ENCODE results near the gene SCP2. TPM values are rescaled to one million over a fixed set of nuclear protein-coding genes. Genes with fewer than 3 reads are reported as not detected.

Gene SCP2
- total RNA-seq, 1 donor = 26.1 TPM

DNA sequence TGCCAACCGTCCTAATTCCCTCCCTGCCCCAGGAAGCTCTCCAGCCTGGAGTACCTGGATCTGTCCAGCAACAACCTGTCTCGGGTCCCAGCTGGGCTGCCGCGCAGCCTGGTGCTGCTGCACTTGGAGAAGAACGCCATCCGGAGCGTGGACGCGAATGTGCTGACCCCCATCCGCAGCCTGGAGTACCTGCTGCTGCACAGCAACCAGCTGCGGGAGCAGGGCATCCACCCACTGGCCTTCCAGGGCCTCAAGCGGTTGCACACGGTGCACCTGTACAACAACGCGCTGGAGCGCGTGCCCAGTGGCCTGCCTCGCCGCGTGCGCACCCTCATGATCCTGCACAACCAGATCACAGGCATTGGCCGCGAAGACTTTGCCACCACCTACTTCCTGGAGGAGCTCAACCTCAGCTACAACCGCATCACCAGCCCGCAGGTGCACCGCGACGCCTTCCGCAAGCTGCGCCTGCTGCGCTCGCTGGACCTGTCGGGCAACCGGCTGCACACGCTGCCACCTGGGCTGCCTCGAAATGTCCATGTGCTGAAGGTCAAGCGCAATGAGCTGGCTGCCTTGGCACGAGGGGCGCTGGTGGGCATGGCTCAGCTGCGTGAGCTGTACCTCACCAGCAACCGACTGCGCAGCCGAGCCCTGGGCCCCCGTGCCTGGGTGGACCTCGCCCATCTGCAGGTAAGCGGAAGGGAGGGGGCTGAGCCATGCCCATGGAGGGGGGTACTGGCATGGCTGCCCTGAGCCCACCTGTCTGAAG is 151.4 kb downstream of the SCP2 start:
- DNase-seq (ENCODE audit: low read depth in 2 of 3, low spot score in 2 of 3) = no peak

DNA sequence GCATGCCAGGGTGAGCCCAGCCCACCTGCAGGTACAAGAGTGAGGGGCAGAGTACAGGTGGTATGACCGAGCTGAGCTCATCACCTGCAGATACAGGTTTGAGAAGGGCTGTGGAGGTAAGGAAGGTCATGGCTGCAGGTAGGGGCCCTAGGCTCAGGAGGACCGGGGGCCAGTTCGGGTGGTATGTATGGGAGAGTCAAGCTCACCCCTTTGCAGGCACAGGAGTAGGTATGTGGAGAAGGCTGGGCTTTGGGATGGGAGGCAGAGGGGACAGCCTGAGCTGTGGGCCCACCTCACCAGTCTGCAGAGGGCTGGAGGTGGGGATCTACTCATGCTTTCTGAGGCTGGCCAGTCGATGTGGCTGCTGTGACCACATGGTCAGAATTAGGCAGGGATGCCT is 152.2 kb downstream of the SCP2 start:
- no peak for DNase-seq (ENCODE audit: low read depth in 2 of 3, low spot score in 2 of 3)

DNA sequence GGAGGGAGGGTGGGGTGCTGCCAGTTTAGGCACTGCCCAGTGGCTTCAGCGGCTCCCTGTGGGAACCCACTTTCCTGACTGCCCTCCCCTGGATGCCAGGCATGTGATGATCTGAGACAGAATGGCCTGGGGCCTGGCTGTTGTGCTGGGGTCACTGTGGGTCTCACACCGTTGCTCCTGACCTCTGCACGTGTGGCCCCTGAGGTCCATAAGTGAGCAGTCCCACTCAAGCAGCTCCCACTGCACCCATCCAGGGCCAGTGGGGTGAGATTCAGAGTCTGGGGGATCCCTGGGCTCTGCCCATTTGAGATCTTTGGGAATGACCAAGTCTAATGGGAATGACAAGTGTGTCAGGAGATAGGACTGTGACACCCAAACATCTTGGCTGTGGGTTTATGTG is 153.0 kb downstream of the SCP2 start:
- DNase-seq (ENCODE audit: low read depth in 2 of 3, low spot score in 2 of 3) = no peak

DNA sequence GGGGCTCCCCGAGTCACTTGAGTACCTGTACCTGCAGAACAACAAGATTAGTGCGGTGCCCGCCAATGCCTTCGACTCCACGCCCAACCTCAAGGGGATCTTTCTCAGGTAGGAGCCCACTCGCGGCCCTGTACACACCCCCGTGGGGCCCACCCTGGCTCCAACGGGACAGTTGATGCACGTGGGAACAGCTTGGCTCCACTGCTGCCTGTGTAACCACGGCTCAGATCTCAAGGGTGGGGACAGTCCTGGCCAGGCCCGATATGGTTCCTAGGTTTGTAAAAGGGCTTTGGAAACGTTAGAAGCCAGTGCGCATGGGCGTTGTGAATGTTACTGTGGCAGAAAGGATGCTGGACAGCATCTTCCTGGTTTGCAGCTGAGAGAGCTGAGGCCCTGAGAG is 153.7 kb downstream of the SCP2 start:
- DNase-seq (ENCODE audit: low read depth in 2 of 3, low spot score in 2 of 3) = no peak

DNA sequence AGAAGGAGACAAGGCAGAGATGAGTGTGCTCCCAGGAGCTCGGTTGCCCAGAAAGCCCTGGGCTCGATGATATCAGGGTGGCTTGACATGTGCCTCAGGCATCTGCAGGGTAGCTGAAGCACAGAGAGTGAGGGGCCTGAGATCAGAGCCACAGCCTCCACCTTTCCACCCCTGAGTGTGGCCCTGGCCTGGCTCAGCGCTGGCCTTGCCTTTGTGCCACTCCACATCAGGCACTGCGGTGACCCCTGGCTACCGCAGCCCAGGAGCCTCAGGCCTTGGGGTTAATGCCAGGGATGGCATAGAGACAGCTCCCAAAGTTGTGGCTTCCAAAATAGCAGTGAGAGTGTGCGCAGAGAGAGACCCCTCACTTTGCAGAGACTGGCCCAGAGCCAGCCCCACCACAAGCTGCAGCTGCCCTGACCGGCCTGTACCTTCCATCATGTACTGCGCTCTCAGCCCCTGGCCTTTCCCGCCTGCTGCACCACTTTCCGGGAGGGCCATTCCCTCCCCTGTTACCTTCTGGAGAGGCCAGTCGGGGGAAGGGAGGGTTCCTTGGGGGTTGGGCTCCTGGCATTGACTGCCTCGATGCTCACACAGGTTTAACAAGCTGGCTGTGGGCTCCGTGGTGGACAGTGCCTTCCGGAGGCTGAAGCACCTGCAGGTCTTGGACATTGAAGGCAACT is 154.4 kb downstream of the SCP2 start:
- DNase-seq (ENCODE audit: low read depth in 2 of 3, low spot score in 2 of 3) = no peak

DNA sequence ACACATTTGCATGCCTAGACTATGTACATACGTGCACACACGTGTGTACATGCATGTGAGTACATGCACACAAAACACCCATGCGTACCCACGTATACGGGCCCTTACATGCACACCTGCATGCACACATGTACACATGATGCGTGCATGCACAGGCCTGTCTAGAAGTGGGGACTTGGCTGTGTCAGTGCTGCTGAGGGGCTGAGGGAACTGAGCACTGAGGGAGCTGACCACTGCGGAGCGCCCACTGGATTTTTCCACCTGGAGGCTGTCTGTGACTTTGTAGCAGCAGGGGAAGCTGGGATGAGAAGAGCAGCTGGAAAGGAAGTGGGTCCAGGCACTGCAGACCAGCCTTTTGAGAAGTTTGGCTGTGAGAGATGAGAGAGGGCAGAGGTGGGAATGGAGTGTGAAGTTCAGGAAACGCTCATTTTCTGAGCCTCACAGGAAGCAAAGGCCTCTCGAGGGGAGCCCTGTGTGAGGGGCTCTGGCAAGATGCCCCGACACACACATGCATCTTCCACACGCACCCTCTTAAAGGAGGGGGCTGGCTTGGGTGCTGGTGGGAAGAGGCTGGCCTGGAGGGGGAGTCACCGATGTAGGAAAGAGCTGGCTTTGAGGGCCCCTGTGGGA is 155.9 kb downstream of the SCP2 start:
- no peak for DNase-seq (ENCODE audit: low read depth in 2 of 3, low spot score in 2 of 3)

DNA sequence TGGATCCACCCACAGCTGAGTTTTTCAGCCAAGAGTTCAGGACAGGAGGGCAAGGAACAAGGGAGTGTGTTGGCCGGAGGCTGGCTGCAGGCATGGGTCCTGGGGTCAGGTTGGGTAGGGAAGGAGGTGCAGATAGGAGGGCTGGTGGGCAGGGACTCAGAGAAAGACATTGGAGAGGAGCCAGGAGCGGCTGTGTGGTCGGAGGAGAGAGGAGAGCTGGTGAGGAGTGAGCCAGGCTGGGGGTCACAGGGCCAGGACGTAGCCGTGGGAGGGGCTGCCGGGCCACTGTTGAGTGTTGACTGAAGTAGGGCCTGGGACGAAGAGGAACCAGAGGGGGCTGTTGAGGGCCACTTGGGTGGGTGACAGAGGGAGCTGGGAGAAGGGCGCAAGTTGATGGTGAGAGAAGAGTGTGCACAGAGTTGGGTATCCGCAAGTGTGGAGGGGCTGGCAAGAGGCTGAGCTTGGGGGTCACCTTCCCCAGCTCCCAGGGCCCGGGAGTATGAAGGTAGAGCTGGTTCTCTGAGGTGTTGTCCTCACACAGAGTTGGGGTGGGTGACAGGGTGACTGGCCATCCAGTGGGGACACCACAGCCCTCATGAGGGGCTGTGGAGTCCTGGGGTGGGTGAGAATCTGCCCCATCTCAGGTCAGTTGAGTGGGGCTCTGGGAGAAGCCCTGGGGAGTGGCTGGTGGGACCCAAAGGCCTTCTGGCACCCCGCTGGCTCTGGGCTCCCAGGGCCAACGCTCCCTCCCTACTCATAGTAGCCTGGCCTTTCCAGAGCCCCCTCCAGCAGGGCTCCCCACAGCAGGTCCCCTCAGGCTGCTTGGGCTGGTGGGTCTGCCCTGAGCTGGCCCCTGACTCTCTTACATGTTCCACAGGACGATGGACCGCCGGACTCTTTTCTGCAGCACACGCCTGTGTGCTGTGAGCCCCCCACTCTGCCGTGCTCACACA is 156.8 kb downstream of the SCP2 start:
- no peak for DNase-seq (ENCODE audit: low read depth in 2 of 3, low spot score in 2 of 3)

DNA sequence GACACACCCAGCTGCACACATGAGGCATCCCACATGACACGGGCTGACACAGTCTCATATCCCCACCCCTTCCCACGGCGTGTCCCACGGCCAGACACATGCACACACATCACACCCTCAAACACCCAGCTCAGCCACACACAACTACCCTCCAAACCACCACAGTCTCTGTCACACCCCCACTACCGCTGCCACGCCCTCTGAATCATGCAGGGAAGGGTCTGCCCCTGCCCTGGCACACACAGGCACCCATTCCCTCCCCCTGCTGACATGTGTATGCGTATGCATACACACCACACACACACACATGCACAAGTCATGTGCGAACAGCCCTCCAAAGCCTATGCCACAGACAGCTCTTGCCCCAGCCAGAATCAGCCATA is 157.5 kb downstream of the SCP2 start:
- DNase-seq (ENCODE audit: low read depth in 2 of 3, low spot score in 2 of 3) = no peak

DNA sequence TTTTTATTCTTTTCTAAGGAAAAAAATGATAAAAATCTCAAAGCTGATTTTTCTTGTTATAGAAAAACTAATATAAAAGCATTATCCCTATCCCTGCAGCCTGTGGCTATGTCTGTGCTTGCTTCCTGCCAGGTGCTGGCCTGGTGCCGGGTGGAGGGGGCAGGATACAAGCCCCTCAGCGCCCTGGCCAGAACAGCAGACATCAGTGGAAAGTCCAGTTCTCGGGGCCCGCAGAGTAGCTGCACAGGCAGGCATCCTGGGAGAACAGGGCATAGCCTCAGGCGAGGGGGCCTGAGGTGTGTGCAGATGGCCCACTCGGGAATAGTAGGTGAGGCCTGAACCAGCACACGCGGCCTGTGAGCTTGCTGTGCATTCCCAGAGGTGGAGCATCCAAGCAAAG is 158.3 kb downstream of the SCP2 start:
- no peak for DNase-seq (ENCODE audit: low read depth in 2 of 3, low spot score in 2 of 3)

DNA sequence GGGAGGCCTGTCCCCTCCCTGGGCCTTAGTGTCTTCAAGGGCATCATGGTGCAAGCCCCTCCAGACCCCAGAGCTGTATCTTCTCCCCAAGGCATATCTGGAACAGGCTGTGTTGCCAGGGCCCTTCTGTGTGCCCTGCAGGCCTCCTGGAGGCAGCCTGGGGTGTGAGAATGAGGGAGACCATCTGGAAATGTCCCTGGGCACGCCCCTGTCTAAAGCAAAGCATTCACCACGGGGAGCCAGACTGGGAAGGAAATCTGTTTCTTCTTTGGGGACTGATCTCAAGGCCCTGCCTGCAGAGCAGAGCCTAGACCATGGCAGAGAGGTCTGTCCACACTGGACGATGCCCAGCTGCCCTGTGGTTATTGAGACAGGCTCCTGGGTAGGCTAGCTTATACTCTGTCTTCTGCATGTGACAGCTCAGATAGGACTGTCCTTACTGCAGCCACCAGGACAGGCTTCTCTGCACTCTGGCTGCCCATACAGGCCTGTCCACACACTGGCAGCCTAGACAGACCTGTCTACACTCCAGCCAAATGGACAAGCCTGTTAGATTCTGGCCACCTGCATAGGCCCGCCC is 159.5 kb downstream of the SCP2 start:
- DNase-seq (ENCODE audit: low read depth in 2 of 3, low spot score in 2 of 3) = no peak

DNA sequence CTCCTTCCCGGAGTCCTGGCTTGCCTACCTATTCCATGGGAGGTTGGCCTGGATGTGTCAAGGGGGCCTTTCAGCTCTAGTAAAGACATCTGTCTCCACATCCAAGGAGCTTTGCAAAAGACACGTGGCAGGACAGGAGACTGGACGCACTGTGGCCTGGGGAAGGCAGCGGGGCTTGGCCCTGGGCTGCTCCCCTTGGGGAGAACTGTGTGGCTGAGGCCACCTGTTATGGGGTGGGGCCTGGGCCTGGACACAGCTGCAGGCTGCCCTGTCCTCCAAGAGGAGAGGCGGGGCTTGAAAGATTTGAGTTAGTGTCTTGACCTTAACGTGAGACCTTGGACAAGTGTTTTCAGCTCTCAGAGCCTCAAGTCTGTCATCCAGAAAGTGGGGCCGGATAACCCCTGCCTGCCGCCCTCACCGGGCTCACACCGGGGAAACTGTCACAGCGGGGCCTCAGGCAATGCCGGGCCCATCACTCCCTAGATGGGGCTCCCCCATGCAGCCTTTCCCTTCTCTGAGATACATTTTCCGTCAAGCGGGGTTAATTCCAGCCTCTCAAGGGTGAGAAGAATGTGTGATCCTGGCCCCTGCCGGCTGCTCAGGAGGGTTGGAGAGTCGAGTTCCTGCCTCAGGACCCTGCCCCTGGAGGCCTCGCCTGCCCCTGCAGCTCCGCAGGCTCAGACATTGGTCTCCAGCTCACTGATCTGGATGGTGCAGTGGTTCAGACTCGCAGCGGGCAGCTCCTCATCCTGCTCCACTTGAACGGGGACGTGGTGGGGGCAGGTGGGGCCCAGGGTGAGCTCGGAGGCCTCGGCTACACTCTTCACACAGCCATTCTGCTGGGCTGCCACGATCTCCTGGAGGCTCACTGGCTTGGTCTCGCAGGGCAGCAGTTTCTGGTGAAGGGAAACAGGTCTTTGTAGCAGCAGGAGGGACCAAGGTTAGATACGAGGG is 160.5 kb downstream of the SCP2 start:
- no peak for DNase-seq (ENCODE audit: low read depth in 2 of 3, low spot score in 2 of 3)

DNA sequence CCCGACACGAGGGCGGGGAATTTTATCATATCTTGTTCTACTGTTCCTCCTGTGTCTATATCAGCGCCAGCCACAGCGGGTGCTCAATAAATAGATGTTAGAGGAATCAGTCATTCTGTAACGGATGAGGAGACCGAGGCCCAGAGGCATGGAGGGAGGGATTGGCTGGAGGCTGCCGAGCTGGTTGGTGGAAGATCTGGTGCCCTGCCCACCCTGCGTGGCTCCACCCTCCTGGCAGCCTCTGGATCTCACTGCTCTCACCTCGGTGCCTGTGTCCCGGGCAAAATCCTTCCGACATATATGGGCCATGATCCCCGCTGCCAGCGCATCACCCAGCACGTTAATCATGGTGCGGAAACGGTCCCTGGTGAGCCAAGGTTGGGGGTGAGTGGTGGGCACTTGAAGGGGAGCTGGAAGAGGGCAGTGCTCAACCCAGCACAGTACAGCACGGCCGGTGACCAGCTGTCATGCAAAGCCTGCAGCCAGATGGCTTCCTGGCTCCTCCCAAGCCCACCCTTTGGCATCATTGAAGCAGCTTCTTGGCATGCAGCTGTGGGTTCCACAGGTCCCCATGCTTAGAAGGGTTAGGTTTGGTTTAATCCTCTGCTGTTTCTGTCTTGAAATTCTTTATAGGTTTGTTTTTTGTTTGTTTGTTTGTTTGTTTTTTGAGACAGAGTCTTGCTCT is 161.7 kb downstream of the SCP2 start:
- DNase-seq (ENCODE audit: low read depth in 2 of 3, low spot score in 2 of 3) = no peak

DNA sequence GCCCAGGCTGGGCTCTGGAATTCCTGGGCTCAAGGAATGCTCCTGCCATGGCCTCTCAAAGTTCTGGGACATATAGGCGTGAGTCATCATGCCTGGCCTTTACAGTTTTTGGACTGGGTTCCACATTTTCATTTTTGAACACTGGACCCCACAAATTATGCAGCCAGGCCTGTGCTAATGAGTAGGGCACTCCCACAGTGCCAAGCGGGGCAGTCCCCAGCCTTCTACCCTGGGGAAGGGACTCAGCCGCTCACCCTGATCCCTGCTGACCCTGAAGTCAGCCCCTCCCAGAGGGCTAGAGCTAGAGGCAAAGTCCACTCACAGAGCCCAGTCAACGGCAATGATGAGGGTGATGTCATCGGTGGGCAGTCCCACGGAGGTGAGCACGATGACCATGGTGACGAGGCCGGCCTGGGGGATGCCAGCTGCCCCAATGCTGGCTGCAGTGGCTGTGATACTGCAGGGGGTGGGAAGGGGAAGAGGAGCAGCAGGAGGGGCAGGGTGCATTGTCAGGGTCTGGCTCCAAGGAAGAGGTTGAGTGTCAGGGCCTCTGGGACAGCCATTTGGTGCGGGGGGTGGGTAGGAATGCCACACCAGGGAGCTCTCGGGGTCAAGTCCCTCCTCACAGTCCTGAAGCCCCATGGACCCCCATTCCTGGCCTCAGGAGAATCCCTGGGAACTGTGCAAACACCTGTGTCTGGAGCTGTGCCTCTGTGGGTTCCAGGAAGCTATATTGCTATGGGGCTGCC is 162.6 kb downstream of the SCP2 start:
- DNase-seq (ENCODE audit: low read depth in 2 of 3, low spot score in 2 of 3) = no peak

DNA sequence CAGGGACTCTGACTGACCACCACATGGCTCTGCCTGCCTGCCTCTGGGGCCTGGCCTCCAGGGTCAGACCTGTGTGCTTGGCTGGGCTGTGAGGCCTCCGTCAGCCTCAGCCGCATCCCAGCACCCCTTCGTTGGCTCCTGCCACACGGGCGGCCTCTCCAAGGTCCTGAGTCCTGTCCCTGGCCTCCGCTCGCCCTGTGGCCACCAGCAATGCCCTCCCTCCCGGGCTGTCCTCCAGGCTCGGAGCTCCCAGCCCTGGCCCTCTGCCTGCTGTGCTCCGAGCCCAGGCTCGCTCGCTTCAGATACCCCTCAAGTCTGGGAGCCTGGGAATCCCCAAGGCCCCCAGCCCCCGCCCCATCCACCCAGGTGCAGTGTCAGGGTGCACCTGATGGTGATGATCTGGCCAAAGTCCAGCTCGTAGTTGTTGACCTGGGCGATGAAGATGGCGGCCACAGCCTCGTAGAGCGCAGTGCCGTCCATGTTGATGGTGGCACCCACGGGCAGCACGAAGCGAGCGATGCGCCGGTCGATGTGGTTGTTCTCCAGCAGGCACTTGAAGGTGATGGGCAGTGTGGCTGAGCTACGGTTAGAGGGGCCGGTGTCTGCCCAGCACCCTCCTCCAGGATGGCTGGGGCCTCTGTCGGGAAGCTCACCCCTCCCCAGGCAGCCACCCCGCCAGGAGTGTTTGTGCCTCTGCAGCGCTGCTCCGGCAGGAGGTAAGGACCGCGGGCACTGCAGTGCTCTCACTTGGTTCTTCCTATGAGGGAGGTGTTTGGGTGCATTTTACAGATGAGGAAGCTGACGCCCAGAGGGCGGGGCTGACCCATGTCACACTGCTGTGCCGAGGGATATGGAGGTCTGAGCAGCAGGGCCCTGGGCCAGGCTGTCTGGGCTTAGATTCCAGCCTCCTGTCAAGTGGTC is 163.4 kb downstream of the SCP2 start:
- DNase-seq (ENCODE audit: low read depth in 2 of 3, low spot score in 2 of 3) = no peak

DNA sequence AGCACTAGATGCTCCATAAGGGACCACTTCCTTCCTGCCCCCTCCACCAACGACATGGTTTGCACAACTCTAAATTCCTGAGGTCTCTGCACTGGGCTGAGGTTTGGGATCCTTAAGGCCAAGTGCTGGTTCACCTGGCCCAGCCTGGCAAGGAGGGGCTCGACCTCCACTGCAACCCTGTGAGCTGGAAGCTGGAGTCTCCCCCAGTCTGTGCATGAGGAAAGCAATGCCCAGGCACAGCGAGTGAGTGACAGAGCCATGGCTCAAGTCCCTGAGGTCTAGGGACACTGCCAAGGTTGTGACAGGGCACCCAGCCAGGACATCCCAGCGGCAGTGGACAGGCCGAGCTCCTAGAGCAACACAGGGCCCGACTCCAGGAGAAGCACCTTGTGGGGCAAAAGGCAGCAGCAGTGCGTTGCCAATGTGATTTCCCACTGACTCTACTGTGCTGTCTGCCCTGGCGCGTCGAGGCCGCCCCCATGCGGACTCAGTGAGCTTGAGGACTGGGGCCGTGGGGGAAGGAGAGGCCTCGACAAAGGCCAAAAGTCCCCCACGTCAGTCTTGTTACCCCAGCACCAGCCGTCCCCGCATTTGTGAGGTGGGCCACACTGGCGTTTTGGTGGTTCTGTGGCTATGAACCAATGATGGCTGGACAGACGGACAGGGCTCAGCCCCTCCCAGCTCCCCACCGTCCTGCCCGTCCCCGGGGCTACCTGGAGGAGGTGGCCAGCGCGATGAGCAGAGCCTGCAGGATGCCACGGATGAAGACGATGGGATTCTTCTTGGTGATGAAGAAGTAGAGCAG is 165.0 kb downstream of the SCP2 start:
- DNase-seq (ENCODE audit: low read depth in 2 of 3, low spot score in 2 of 3) = no peak
